Measurements from ENCODE around the gene PABPC1L. TPM values are rescaled to one million over a fixed set of nuclear protein-coding genes. Genes with fewer than 3 reads are reported as not detected.

The PABPC1L gene
- total RNA-seq = 1.6 and 3.4 TPM in 2 replicates

GRCh38 chr20:44909872-44910689 is at the start of gene PABPC1L:
Gene PABPC1L, plus strand, starts transcription at chr20:44910060. Its CDS starts 84 bp downstream, at chr20:44910144.

GRCh38 chr20:44885392-44886265 is 24.2 kb upstream of the PABPC1L start, which contains the start of gene YWHAB:
Gene YWHAB, plus strand, starts transcription at chr20:44885705. Its CDS starts 15,829 bp downstream, at chr20:44901534.

GRCh38 chr20:44960103-44960852 is 50.4 kb downstream of the PABPC1L start, which contains the start of gene TOMM34:
Gene TOMM34, minus strand, starts transcription at chr20:44960397. Its CDS starts 64 bp downstream, at chr20:44960333.

DNA sequence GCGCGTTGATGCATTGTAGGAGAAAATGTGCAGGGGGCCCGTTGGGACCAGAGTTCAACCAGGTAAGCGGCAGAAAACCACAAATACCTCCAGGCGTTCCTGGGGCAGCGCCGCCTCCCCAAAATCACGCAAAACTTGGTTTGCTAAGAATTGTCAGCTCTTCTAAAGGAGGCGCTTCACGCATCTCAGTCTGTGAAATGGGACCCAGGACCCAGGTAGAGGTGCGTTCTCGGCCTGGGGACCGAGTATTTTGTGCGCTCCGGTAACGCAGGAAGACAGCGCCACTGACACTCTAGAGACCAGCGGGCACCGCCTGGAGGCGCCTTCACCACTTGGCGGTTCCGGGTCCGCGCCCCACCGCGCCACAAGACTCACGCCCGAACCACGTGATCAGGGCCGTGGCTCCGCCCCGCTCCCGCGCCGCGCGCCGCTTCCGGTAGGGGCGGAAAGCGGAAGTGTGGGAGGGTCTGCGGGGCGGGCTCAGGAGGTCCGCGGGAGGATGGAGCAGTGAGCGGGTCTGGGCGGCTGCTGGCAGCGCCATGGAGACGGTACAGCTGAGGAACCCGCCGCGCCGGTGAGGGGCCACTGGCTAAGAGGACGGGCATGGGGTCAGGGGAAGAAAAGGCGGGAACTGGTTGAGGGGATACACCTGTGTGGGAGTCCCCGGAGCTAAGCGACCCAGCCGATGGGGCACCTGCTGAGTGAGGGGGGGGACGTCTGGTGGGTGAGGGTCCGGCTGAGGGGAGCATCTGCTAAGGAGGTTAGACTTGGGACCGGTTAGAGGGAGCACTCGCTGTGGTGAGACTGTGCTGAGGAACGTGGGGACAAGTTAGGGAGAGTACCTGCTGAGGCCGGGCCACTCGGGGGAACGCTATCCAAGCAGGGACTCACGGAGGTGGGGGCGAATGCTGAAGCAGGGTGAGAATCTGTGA is 56.4 kb downstream of the PABPC1L start, which contains the start of gene STK4:
Gene STK4, plus strand, starts transcription at position 483 of the 932 bp plus-strand sequence. Its CDS starts 57 bp downstream, at position 540.

Other genes starting within 250 kb of the PABPC1L start
- gene CCN5, start 194.7 kb upstream of the PABPC1L start, total RNA-seq = not detected in 2 replicates
- not detected in 2 replicates for gene KCNK15, start 164.2 kb upstream of the PABPC1L start, total RNA-seq
- not detected in 2 replicates for gene RIMS4, start 99.5 kb upstream of the PABPC1L start, total RNA-seq
- 145 and 156 TPM in 2 replicates for gene YWHAB, start 24.4 kb upstream of the PABPC1L start, total RNA-seq
- 56.7 and 64.9 TPM in 2 replicates for gene TOMM34, start 50.3 kb downstream of the PABPC1L start, total RNA-seq
- 10.4 and 10.7 TPM in 2 replicates for gene STK4, start 56.5 kb downstream of the PABPC1L start, total RNA-seq
- 0.05 and 0.20 TPM in 2 replicates for gene KCNS1, start 191.1 kb downstream of the PABPC1L start, total RNA-seq
- gene WFDC5, start 205.1 kb downstream of the PABPC1L start, total RNA-seq = not detected in 2 replicates
- not detected in 2 replicates for gene WFDC12, start 214.4 kb downstream of the PABPC1L start, total RNA-seq

All from mammary microvascular endothelial cell (primary cell).